ENCODE data around the gene MRPL20.

- peak; percentile 86 to 99 for TF ChIP-seq CTCF (IDR thresholded peaks at IDR 0.05; ENCODE audit: extremely low read depth in 1 of 2, insufficient read depth in 1 of 2, low read depth in 1 of 2, low read length in 2 of 2)
- TF ChIP-seq EZH2 (IDR thresholded peaks at IDR 0.05; ENCODE audit: borderline replicate concordance, low read depth, low read length, severe bottlenecking): no peak
- TF ChIP-seq POLR2AphosphoS5 (IDR thresholded peaks at IDR 0.05; ENCODE audit: insufficient read depth, low read depth, low read length): no peak
- no peak for TF ChIP-seq GATA2 (IDR thresholded peaks at IDR 0.05; ENCODE audit: insufficient read depth, insufficient read length, low read depth, low read length)
- TF ChIP-seq FOS (IDR thresholded peaks at IDR 0.05; ENCODE audit: borderline replicate concordance, insufficient read depth, low read length): no peak
- TF ChIP-seq POLR2A (IDR thresholded peaks at IDR 0.05; ENCODE audit: low read depth, low read length): no peak
- TF ChIP-seq JUN (IDR thresholded peaks at IDR 0.05; ENCODE audit: borderline replicate concordance, insufficient read depth, insufficient read length, low read depth): no peak
- peak; percentile 54 for TF ChIP-seq MAX (IDR thresholded peaks at IDR 0.05; ENCODE audit: insufficient read depth, insufficient read length)
- peak; percentile 25 for TF ChIP-seq MYC (IDR thresholded peaks at IDR 0.05; ENCODE audit: low read depth, low read length)
Observed at GRCh38 chr1:1441002-1441888, 34.2 kb upstream of the MRPL20 start.
